T-cell (primary cell): Measurements from ENCODE around the gene TMEM187. TPM values are rescaled to one million over a fixed set of nuclear protein-coding genes. Genes with fewer than 3 reads are reported as not detected.

Source experiments
- ATAC-seq, 4 experiments: fragments of 200-7000 bp in 3 of 4; fragments of 150-1000 bp in 1 of 4; cut with Tn5 transposase; replicated peaks in 1 of 4; 1 replicate in 3 of 4; 2 replicates in 1 of 4; pipeline ENCODE4 v1.10.0; 2021; ENCODE audit warnings: moderate library complexity in 3 of 4, mild to moderate bottlenecking in 2 of 4, moderate number of reproducible peaks in 1 of 4
- CTCF ChIA-PET, 2 donors: fragments of 300-600 bp; sonication (Branson Sonifier 250); formaldehyde crosslinking; loops; one replicate each; lab custom pipeline; 2022; ENCODE audit warnings: antibody characterized with exemption in 2 of 2; lab: Charles Lee
- POLR2A ChIA-PET, 2 donors: fragments of 300-600 bp; sonication (Branson Sonifier 250); formaldehyde crosslinking; loops; one replicate each; lab custom pipeline; 2022; ENCODE audit warnings: antibody characterized with exemption in 2 of 2; lab: Charles Lee
- DNase-seq, 35 experiments: peaks; one replicate each; pipeline versions ENCODE4 v3.0.0 to v3.0.0-alpha.2; 2013 to 2023
- H3K27ac ChIP-seq: one replicate; pipeline ENCODE4 v1.5.1; 2013; ENCODE audit warnings: low read length
- H3K27me3 ChIP-seq, 2 experiments: replicated peaks in 1 of 2; 1 replicate in 1 of 2; 2 replicates in 1 of 2; pipeline versions ENCODE4 v1.6.1 to v1.7.0; 2013; ENCODE audit warnings: low read length in 1 of 2, mixed read lengths in 1 of 2; ENCODE audit not compliant: control insufficient read depth in 2 of 2, insufficient read depth in 2 of 2; ENCODE audit errors: extremely low read depth in 1 of 2
- H3K36me3 ChIP-seq, 2 donors: 1 replicate in 1 of 2; 2 replicates in 1 of 2; pipeline versions ENCODE4 v1.6.1 to v1.7.0; 2013; ENCODE audit warnings: low read length in 1 of 2; ENCODE audit not compliant: control insufficient read depth in 2 of 2, insufficient read depth in 1 of 2; ENCODE audit errors: extremely low read depth in 1 of 2
- H3K4me1 ChIP-seq, 2 experiments: 1 replicate in 1 of 2; 2 replicates in 1 of 2; pipeline versions ENCODE4 v1.6.1 to v1.7.0; 2013; ENCODE audit warnings: low read length in 2 of 2, mixed read lengths in 1 of 2; ENCODE audit not compliant: insufficient read depth in 2 of 2, control insufficient read depth in 1 of 2; ENCODE audit errors: extremely low read depth in 1 of 2
- H3K4me3 ChIP-seq, 2 donors: 1 replicate in 1 of 2; 2 replicates in 1 of 2; pipeline versions ENCODE4 v1.5.1 to v1.7.0; 2013; ENCODE audit warnings: mild to moderate bottlenecking in 2 of 2, low read length in 1 of 2, moderate library complexity in 1 of 2; ENCODE audit not compliant: control insufficient read depth in 1 of 2; ENCODE audit errors: extremely low read depth in 1 of 2
- H3K9me3 ChIP-seq: 2 replicates; pipeline ENCODE4 v1.7.0; 2013
- H3K27ac Mint-ChIP-seq, 2 donors: one replicate each; pipeline ENCODE4 v1.8.0; 2020 to 2021; ENCODE audit warnings: mild to moderate bottlenecking in 2 of 2, mixed read lengths in 2 of 2
- H3K27me3 Mint-ChIP-seq, 2 donors: one replicate each; pipeline ENCODE4 v1.8.0; 2021 to 2022; ENCODE audit warnings: mixed read lengths in 2 of 2
- H3K36me3 Mint-ChIP-seq: one replicate; pipeline ENCODE4 v1.8.0; 2021; ENCODE audit warnings: mixed read lengths
- H3K4me1 Mint-ChIP-seq, 3 donors: one replicate each; pipeline ENCODE4 v1.8.0; 2020 to 2022; ENCODE audit warnings: mixed read lengths in 3 of 3, mild to moderate bottlenecking in 1 of 3
- H3K4me3 Mint-ChIP-seq, 3 donors: one replicate each; pipeline ENCODE4 v1.8.0; 2020 to 2022; ENCODE audit warnings: mild to moderate bottlenecking in 3 of 3, mixed read lengths in 3 of 3, moderate library complexity in 3 of 3
- H3K9me3 Mint-ChIP-seq, 3 donors: one replicate each; pipeline ENCODE4 v1.8.0; 2020 to 2022; ENCODE audit warnings: mixed read lengths in 3 of 3
- WGBS: methylation state at CpG from one replicate; pipeline ENCODE4 v1.1.5; 2013; ENCODE audit warnings: missing lambda C conversion rate; ENCODE audit not compliant: insufficient coverage; 5-methylcytosine and 5-hydroxymethylcytosine counted together
- total RNA-seq, 35 experiments: library from RNA in 6 of 35; stranded (reverse) in 6 of 35; fragments of 120-200 nt in 1 of 35; gene quantifications; one replicate each; pipeline versions ENCODE4 v1.2.1 to v1.2.4 and lab custom pipeline; 2013 to 2026

TMEM187 gene
- total RNA-seq, 5 donors from 2014 or later (not counting 1 experiment from before 2014, with no cell fraction given): 4.0 to 16.9 (median 14.1) TPM

DNA sequence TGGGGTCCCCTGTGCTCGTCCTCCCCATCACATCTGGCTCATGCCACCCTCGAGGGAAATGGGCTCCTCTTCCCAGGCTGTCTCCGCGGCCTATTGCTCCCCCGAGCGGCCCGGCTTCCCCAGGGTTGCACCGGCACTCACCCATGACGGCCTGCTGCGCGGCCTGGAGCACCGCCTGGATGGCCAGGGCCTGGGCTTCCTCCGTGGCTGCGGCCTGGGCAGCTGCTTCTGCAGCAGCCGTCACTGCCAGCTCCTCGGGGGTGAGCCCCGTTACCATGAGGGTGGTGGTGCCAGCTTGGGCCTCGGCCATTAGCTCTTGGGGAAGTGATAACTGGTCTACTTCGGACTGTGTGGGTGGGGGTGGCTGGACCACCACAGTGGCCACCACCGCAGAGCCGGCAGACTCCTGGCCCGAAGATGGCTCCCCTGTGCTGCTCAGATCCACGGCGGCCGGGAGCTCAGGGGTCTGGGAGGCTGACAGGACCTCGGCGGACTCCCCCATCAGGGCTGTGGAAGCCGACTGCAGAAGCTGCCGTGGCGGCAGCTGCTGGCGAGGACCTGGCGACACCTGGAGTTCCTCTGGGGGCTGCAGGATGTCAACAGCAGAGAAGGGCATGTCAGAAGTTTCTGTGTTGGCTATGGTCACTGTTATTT, 20.1 kb upstream of the TMEM187 start:
- peaks cover 2 to 36% of the 10 kb centered on the region in 2 experiments for H3K4me1 ChIP-seq
- no peak for ATAC-seq
- Mint-ChIP-seq H3K27me3 (no peaks in the 10 kb centered on the region), H3K4me3 (no peak overlapping the region), H3K27ac (no peak overlapping the region), H3K9me3 (no peaks in the 10 kb centered on the region), H3K36me3 (peaks cover 5% of the 10 kb centered on the region), H3K4me1 (peaks cover 9 to 18% (median 13%) of the 10 kb centered on the region in 3 donors)
- H3K4me3 ChIP-seq: no peak overlapping the region
- CTCF ChIA-PET: interaction anchor here in 1 of 2 donors (0.6 to 1.7 kb wide), 2 partner anchors 11 to 189 kb away, joined by 3 to 6 read pairs; partner anchors contain the start of gene PLXNB3
- POLR2A ChIA-PET: interaction anchor here in 1 of 2 donors (0.5 kb wide), 1 partner anchor 588 kb away, joined by 10 read pairs; no protein-coding TSS in a partner anchor
- H3K27ac ChIP-seq: no peak overlapping the region
- WGBS: 92% methylated on average over 12 of the region's 32 CpGs
- DNase-seq: no peak
- H3K36me3 ChIP-seq: peaks cover 13 to 76% of the 10 kb centered on the region in 2 donors
- H3K27me3 ChIP-seq: no peaks in the 10 kb centered on the region
- no peaks in the 10 kb centered on the region for H3K9me3 ChIP-seq

DNA sequence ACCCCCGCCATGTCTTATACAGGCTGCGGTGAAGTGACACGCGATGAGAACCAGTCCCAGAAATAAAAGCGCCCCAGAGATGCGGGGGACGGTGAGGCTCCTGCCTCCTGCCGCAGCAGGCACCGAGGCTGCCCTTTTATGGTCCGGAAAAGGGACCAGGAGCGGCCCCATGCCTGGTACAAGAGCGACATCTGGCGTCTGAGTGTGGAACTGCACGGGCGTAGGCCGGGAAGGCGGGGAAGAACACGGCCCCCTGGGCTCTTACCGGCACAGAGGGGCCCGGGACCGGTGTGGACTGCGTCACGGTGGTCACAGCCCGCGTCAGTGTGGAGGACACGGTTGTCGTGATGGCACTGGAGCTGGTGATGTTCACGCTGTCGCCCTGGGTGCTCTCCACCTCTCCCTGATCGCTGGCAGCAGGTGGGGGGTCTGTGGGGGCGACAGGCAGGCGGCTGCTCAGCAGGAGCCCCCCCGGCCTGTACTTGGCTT, 19.2 kb upstream of the TMEM187 start:
- 6% methylated on average over 15 of the region's 33 CpGs for WGBS
- DNase-seq (peak; percentile 39 to 83 (median 67)), ATAC-seq (peak; percentile 71 to 80 (median 74))
- H3K9me3 Mint-ChIP-seq: no peaks in the 10 kb centered on the region
- POLR2A ChIA-PET: no interaction called here
- H3K27me3 Mint-ChIP-seq: no peaks in the 10 kb centered on the region
- Histone ChIP-seq H3K36me3 (peaks cover 13 to 85% of the 10 kb centered on the region in 2 donors), H3K9me3 (no peaks in the 10 kb centered on the region), H3K4me1 (peaks cover 2 to 27% of the 10 kb centered on the region in 2 experiments), H3K27me3 (no peaks in the 10 kb centered on the region), H3K4me3 (no peak overlapping the region), H3K27ac (peak overlapping the region; percentile 18)
- peaks cover 5% of the 10 kb centered on the region for H3K36me3 Mint-ChIP-seq
- H3K4me3 Mint-ChIP-seq: peak overlapping the region in 1 of 3 donors; percentile 13
- H3K4me1 Mint-ChIP-seq: peaks cover 6 to 11% (median 10%) of the 10 kb centered on the region in 3 donors
- CTCF ChIA-PET: interaction anchor here in 1 of 2 donors (0.8 kb wide), 1 partner anchor 190 kb away, joined by 3 read pairs; no protein-coding TSS in a partner anchor
- peak overlapping the region in 1 of 2 donors; percentile 34 for H3K27ac Mint-ChIP-seq

DNA sequence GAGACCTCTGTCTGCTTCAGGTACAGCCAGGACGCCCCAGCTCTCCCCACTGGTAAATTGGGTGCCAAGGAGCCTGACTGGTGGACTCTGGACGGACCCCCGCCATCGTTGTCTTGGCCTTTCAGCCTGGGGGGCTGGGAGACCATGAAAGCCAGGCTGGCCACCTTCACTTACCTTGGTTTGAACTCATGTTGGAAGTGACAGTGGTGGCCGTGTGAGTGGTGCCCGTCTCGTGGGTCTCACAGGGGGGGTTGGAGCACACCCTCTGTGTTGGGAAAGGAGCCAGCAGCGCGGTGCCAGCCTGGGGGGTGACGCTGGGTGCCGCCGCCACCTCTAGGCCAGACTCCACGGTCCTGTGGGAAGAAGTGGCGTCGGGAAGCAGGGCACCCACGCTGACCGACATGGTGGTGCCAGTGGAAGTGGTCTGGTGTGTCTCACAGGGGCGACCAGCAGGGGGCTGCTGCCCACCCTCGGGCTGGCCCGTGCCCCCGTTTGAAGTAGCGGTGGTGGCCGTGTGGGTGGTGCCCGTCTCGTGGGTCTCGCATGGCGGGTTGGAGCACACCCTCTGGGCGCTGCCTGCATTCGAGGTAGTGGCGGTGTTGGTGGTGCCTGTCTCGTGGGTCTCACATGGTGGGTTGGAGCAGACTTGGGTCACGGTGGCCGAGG, 18.5 kb upstream of the TMEM187 start:
- POLR2A ChIA-PET: no interaction called here
- Histone ChIP-seq H3K36me3 (peaks cover 15 to 91% of the 10 kb centered on the region in 2 donors), H3K27ac (peak overlapping the region; percentile 18), H3K4me1 (peaks cover 0 to 20% of the 10 kb centered on the region in 2 experiments), H3K9me3 (no peaks in the 10 kb centered on the region), H3K4me3 (no peak overlapping the region), H3K27me3 (no peaks in the 10 kb centered on the region)
- Mint-ChIP-seq H3K4me1 (peaks cover 5 to 8% (median 6%) of the 10 kb centered on the region in 3 donors), H3K9me3 (no peaks in the 10 kb centered on the region), H3K4me3 (peak overlapping the region in 1 of 3 donors; percentile 9), H3K27me3 (no peaks in the 10 kb centered on the region), H3K36me3 (peaks cover 5% of the 10 kb centered on the region), H3K27ac (no peak overlapping the region)
- CTCF ChIA-PET: interaction anchor here in 1 of 2 donors (0.8 kb wide), 1 partner anchor 191 kb away, joined by 3 read pairs; no protein-coding TSS in a partner anchor
- DNase-seq (no peak), ATAC-seq (peak in 1 of 4 experiments; percentile 4)
- 100% methylated on average over 1 of the region's 33 CpGs for WGBS

- Histone ChIP-seq H3K4me3 (no peak overlapping the region), H3K27ac (no peak overlapping the region), H3K9me3 (no peaks in the 10 kb centered on the region), H3K4me1 (peaks cover 0 to 14% of the 10 kb centered on the region in 2 experiments), H3K36me3 (peaks cover 17 to 94% of the 10 kb centered on the region in 2 donors), H3K27me3 (no peaks in the 10 kb centered on the region)
- Mint-ChIP-seq H3K4me3 (no peak overlapping the region), H3K4me1 (peaks cover 4 to 6% (median 5%) of the 10 kb centered on the region in 3 donors), H3K27ac (no peak overlapping the region), H3K27me3 (no peaks in the 10 kb centered on the region), H3K36me3 (peaks cover 5% of the 10 kb centered on the region), H3K9me3 (no peaks in the 10 kb centered on the region)
- 90% methylated on average over 13 of the region's 44 CpGs for WGBS
- ATAC-seq (no peak), DNase-seq (no peak)
- CTCF ChIA-PET: no interaction called here
- POLR2A ChIA-PET: no interaction called here
Observed at GRCh38 chrX:153954558-153955227, 17.9 kb upstream of the TMEM187 start.

DNA sequence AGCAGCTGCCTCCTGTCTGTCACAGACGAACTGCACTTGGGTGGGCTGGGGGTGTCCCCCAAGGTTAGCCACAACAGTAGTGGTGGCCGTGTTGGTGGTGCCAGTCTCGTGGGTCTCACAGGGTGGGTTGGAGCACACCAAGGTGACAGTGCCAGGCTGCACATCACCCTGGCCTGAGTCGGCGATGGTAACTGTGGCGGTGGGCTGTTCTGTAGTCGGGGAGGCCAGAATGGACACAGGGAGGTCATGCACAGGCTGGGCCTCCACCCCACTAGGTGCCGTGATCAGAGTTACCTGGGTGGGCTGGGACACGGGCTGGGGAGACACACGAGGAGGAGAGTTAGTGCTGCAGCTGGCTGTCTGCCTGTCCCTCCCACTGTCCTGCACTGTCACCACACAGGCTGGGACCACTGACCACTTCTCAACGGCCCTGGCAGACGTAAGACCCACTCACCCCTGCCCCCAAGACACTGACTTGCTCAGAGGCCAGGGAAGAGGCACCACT, 17.3 kb upstream of the TMEM187 start:
- ATAC-seq: no peak
- H3K27ac ChIP-seq: no peak overlapping the region
- no peaks in the 10 kb centered on the region for H3K9me3 ChIP-seq
- ChIA-PET CTCF (no interaction called here), POLR2A (no interaction called here)
- peaks cover 0 to 11% of the 10 kb centered on the region in 2 experiments for H3K4me1 ChIP-seq
- Mint-ChIP-seq H3K36me3 (peaks cover 5% of the 10 kb centered on the region), H3K4me1 (peaks cover 4 to 6% (median 5%) of the 10 kb centered on the region in 3 donors), H3K9me3 (no peaks in the 10 kb centered on the region), H3K27me3 (no peaks in the 10 kb centered on the region), H3K4me3 (no peak overlapping the region), H3K27ac (no peak overlapping the region)
- peaks cover 17 to 94% of the 10 kb centered on the region in 2 donors for H3K36me3 ChIP-seq
- DNase-seq: no peak
- no peak overlapping the region for H3K4me3 ChIP-seq
- 58% methylated on average over 3 of the region's 12 CpGs for WGBS
- H3K27me3 ChIP-seq: no peaks in the 10 kb centered on the region
